ENCODE results near the gene GPC5. TPM values are rescaled to one million over a fixed set of nuclear protein-coding genes. Genes with fewer than 3 reads are reported as not detected.

The GPC5 gene
- total and polyA plus RNA-seq, 2 of the 8 experiments (the other 6 are each of a cell fraction or from before 2014, with no cell fraction given), result 0.20 to 0.39 TPM

DNA sequence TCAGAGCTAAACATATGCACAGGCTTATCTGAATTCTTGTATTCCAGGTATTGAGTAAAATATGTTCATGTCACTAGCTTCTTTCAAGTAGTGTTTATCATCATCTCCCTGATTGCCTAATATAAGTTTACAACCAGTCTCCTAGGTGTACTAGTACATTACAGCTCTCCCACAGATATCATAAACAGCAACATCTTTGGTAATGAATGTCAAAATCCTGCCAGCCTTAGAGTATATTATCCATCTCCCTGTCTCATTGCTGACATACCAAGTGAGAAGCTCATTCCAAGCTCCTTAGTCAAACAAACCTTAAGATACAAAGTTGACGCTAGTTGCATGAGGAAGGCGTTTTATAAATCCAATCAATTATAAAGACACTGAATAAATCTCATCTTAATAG is 1139.0 kb downstream of the GPC5 start:
- Histone ChIP-seq H3K4me2 (ENCODE audit: insufficient read depth in 1 of 2, low read depth in 2 of 2, low read length in 2 of 2) (no peak overlapping the region), H2AFZ (ENCODE audit: low read length) (no peak overlapping the region), H3K9me3 (ENCODE audit: insufficient read depth in 2 of 2, low read depth in 1 of 2, low read length in 1 of 2) (no peaks in the 10 kb centered on the region), H4K20me1 (replicated peaks in 1 of 2; ENCODE audit: control insufficient read depth in 1 of 2, insufficient read depth in 2 of 2, low read length in 2 of 2) (no peaks in the 10 kb centered on the region), H3K23me2 (ENCODE audit: low read depth, low read length) (no peaks in the 10 kb centered on the region), H3K18ac (ENCODE audit: extremely low read depth, low read length) (no peak overlapping the region), H3K4ac (replicated peaks; ENCODE audit: insufficient read length, low read depth, low read length) (no peak overlapping the region), H4K8ac (ENCODE audit: extremely low read depth, insufficient read depth, low read length) (no peak overlapping the region), H3K79me1 (ENCODE audit: low read depth, low read length) (no peaks in the 10 kb centered on the region), H3K79me2 (ENCODE audit: control insufficient read depth in 1 of 2, insufficient read depth in 2 of 2, low read length in 2 of 2) (no peaks in the 10 kb centered on the region), H2BK20ac (ENCODE audit: low read length) (no peak overlapping the region), H2BK5ac (ENCODE audit: low read depth, low read length) (no peak overlapping the region), H3K9ac (replicated peaks in 1 of 4; ENCODE audit: extremely low read depth in 1 of 4, low read depth in 3 of 4, low read length in 3 of 4) (no peak overlapping the region), H3K4me1 (replicated peaks in 1 of 4; ENCODE audit: control insufficient read depth in 3 of 4, insufficient read depth in 4 of 4, low read length in 3 of 4) (no peaks in the 10 kb centered on the region), H3K23ac (ENCODE audit: insufficient read length) (no peak overlapping the region), H3K27ac (ENCODE audit: low read depth, low read length) (no peak overlapping the region), H2BK12ac (ENCODE audit: low read depth, low read length) (no peak overlapping the region), H2BK15ac (ENCODE audit: low read length) (no peak overlapping the region), H3K27me3 (replicated peaks in 1 of 4; ENCODE audit: control insufficient read depth in 3 of 4, extremely low read depth in 1 of 4, insufficient read depth in 3 of 4, low read length in 3 of 4) (no peaks in the 10 kb centered on the region), H3K56ac (replicated peaks; ENCODE audit: insufficient read length, low read depth, low read length) (no peak overlapping the region), H3K14ac (ENCODE audit: insufficient read length) (no peak overlapping the region), H3K4me3 (ENCODE audit: extremely low read depth in 1 of 4, insufficient read depth in 2 of 4, low read depth in 3 of 4, low read length in 4 of 4) (no peak overlapping the region), H2BK120ac (replicated peaks; ENCODE audit: low read depth, low read length) (no peak overlapping the region), H4K91ac (replicated peaks; ENCODE audit: insufficient read length, low read length) (no peak overlapping the region), H2AK5ac (ENCODE audit: low read depth, low read length) (no peak overlapping the region), H3K36me3 (ENCODE audit: control insufficient read depth in 2 of 4, insufficient read depth in 4 of 4, low read length in 3 of 4) (no peaks in the 10 kb centered on the region), H4K5ac (ENCODE audit: insufficient read length, low read depth, low read length) (no peak overlapping the region)
- FAIRE-seq, result no peak
- CTCF ChIA-PET (ENCODE audit: partially characterized antibody), result interaction anchor here (1.4 kb wide), 1 partner anchor 22 kb away, joined by 3 read pairs; no protein-coding TSS in a partner anchor
- TF ChIP-seq POU5F1 (IDR thresholded peaks at IDR 0.05; ENCODE audit: low read depth, low read length) (no peak), CBX8 (IDR thresholded peaks at IDR 0.05; ENCODE audit: borderline replicate concordance, low read depth, low read length) (no peak), ZNF274 (IDR thresholded peaks at IDR 0.05; ENCODE audit: borderline replicate concordance, extremely low read depth, low read length) (no peak), SP1 (IDR thresholded peaks at IDR 0.05; ENCODE audit: low read depth, low read length) (no peak), JUN (IDR thresholded peaks at IDR 0.05; ENCODE audit: low read depth, low read length) (no peak), KDM5A (IDR thresholded peaks at IDR 0.05; ENCODE audit: low read length) (no peak), SAP30 (IDR thresholded peaks at IDR 0.05; ENCODE audit: insufficient read depth, insufficient replicate concordance, low read length) (no peak), TAF7 (optimal IDR thresholded peaks at IDR 0.05; ENCODE audit: borderline replicate concordance, low read depth, low read length) (no peak), JUND (IDR thresholded peaks at IDR 0.05; ENCODE audit: low read length) (no peak)
- TF ChIP-seq, protein P1, sequence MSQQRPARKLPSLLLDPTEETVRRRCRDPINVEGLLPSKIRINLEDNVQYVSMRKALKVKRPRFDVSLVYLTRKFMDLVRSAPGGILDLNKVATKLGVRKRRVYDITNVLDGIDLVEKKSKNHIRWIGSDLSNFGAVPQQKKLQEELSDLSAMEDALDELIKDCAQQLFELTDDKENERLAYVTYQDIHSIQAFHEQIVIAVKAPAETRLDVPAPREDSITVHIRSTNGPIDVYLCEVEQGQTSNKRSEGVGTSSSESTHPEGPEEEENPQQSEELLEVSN (IDR thresholded peaks at IDR 0.05), result no peak
- TF ChIP-seq, protein P2, sequence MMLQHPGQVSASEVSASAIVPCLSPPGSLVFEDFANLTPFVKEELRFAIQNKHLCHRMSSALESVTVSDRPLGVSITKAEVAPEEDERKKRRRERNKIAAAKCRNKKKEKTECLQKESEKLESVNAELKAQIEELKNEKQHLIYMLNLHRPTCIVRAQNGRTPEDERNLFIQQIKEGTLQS (IDR thresholded peaks at IDR 0.05; ENCODE audit: insufficient read depth, low read depth, low read length), result no peak
- TF ChIP-seq, protein P3, sequence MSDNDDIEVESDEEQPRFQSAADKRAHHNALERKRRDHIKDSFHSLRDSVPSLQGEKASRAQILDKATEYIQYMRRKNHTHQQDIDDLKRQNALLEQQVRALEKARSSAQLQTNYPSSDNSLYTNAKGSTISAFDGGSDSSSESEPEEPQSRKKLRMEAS (IDR thresholded peaks at IDR 0.05), result no peak
- POLR2A ChIA-PET (ENCODE audit: partially characterized antibody), result no interaction called here
- WGBS, 2 experiments (ENCODE audit: extremely low coverage in 1 of 2, insufficient coverage in 1 of 2, insufficient read length in 1 of 2, insufficient replicate concordance in 2 of 2, low coverage in 1 of 2, low lambda C conversion rate in 2 of 2, missing lambda C conversion rate in 1 of 2), result 84% methylated on average over 2 of the region's 2 CpGs; no CpG with 5 or more reads in 1 of the 2 experiments
- DNase-seq (ENCODE audit: low read depth in 1 of 2, low spot score in 2 of 2), result no peak

All from H1 (cell line).